Stimulated activated CD4-positive, alpha-beta T cell treated with anti-CD3 and anti-CD28 coated beads, Interleukin-12 subunit alpha, Interleukin-12 subunit beta, amount 100 ng/mL, for 48 hours (primary cell): ENCODE measurements around the gene MEIOB.
"Not testable (repeated sequence)": the region's sequence is repeated elsewhere in the genome, so short reads cannot be mapped to it uniquely, and the experiment has no call there.

Experiments used
- DNase-seq, 3 donors: peaks; one replicate each; pipeline ENCODE4 v3.0.0-alpha.2; 2020; ENCODE audit warnings: low read depth in 2 of 3, low spot score in 1 of 3

MEIOB gene

GRCh38 chr16:1815461-1815860 is 56.5 kb downstream of the MEIOB start:
- DNase-seq: no peak

- DNase-seq: peak; percentile 26 to 54 (median 53)
Observed at GRCh38 chr16:1812732-1813163, 59.2 kb downstream of the MEIOB start.

- no peak for DNase-seq
Observed at GRCh38 chr16:1810536-1810935, 61.4 kb downstream of the MEIOB start.

GRCh38 chr16:1810106-1810505 is 61.9 kb downstream of the MEIOB start:
- DNase-seq: no peak

GRCh38 chr16:1809281-1809801 is 62.6 kb downstream of the MEIOB start:
- DNase-seq: no peak

GRCh38 chr16:1808691-1809090 is 63.3 kb downstream of the MEIOB start:
- no peak for DNase-seq

- DNase-seq: no peak
Observed at GRCh38 chr16:1807626-1808025, 64.3 kb downstream of the MEIOB start.

- DNase-seq: no peak
Observed at GRCh38 chr16:1800701-1801100, 71.3 kb downstream of the MEIOB start.

- DNase-seq: not testable (repeated sequence)
Observed at GRCh38 chr16:1799263-1799662, 72.7 kb downstream of the MEIOB start.

GRCh38 chr16:1794908-1795666 is 76.9 kb downstream of the MEIOB start:
- no peak for DNase-seq

GRCh38 chr16:1794221-1794871 is 77.6 kb downstream of the MEIOB start:
- DNase-seq: no peak

GRCh38 chr16:1793578-1794220 is 78.3 kb downstream of the MEIOB start, which contains the start of gene IGFALS:
Gene IGFALS (minus strand): TSS chr16:1793705. CDS start chr16:1793652, 53 bp downstream.
- no peak for DNase-seq

GRCh38 chr16:1792836-1793577 is 79.0 kb downstream of the MEIOB start:
- DNase-seq: no peak

- DNase-seq: no peak
Observed at GRCh38 chr16:1791943-1792812, 79.8 kb downstream of the MEIOB start.

- no peak for DNase-seq
Observed at GRCh38 chr16:1791256-1791942, 80.6 kb downstream of the MEIOB start.

GRCh38 chr16:1790611-1791255 is 81.2 kb downstream of the MEIOB start:
- no peak for DNase-seq

GRCh38 chr16:1790261-1790610 is 81.7 kb downstream of the MEIOB start:
- DNase-seq: no peak

GRCh38 chr16:1789643-1790045 is 82.3 kb downstream of the MEIOB start:
- DNase-seq: no peak

GRCh38 chr16:1788708-1789100 is 83.3 kb downstream of the MEIOB start:
- no peak for DNase-seq
